ENCODE results near the gene IRF3.

Gene IRF3

DNA sequence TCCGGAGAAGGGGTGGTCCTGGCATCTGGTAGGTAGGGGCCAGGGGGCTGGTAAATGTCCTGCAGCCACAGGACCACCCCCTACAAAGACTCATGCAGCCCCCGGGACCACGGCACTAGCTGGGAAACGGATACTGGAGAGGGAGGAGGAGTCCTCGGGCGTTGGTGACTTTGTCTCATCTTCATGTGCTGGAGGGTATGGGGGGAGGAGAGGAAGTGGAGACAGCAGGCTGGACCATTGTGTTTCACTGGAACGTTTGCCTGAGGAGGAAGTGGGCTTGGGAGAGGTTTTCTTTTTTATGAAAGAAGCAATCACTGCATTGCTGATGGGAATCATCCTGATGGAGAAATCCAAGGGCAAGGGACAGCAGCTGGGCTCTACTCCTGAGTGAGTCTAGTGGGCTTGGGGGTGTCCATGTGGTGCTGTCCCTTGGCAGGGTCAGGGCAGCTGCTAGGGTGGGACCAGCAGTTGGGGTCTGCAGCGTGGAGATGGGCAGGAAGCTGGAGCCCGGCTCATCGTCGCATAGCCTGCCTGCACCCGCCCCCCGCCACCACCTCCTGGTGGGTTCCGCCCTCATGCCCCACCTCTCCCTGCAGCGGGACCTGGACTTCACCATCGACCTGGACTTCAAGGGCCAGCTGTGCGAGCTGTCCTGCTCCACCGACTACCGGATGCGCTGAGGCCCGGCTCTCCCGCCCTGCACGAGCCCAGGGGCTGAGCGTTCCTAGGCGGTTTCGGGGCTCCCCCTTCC lies 22.1 kb upstream of the IRF3 start:
- Histone ChIP-seq H3K27me3 (ENCODE audit: control insufficient read depth in 1 of 2, insufficient read depth in 1 of 2, low read length in 2 of 2) (no peaks in the 10 kb centered on the region), H3K79me1 (replicated peaks; ENCODE audit: low read length, poor library complexity, severe bottlenecking) (peaks cover 26% of the 10 kb centered on the region), H3K4me1 (ENCODE audit: control insufficient read depth, insufficient read depth, low read depth, low read length) (peaks cover 21% of the 10 kb centered on the region), H3K18ac (ENCODE audit: low read depth in 1 of 2, low read length in 2 of 2) (no peak overlapping the region), H3K27ac (ENCODE audit: low read length, poor library complexity, severe bottlenecking) (no peak overlapping the region), H3K14ac (ENCODE audit: low read length in 2 of 2) (no peak overlapping the region), H3K4me3 (ENCODE audit: insufficient read depth in 1 of 2, low read depth in 1 of 2, low read length in 2 of 2) (no peak overlapping the region), H2BK120ac (ENCODE audit: low read depth, low read length) (no peak overlapping the region), H3K9me3 (ENCODE audit: control insufficient read depth, low read length) (no peaks in the 10 kb centered on the region), H2BK5ac (ENCODE audit: low read depth, low read length, poor library complexity, severe bottlenecking) (no peak overlapping the region), H2BK12ac (ENCODE audit: low read length in 2 of 2) (no peak overlapping the region), H4K8ac (ENCODE audit: low read length) (no peak overlapping the region), H2BK15ac (ENCODE audit: low read depth, poor library complexity, severe bottlenecking) (no peak overlapping the region), H2AFZ (ENCODE audit: low read depth, low read length) (no peak overlapping the region), H3K36me3 (ENCODE audit: control insufficient read depth in 1 of 2, insufficient read depth in 2 of 2, low read depth in 1 of 2, low read length in 2 of 2) (peaks cover 43 to 59% of the 10 kb centered on the region in 2 experiments), H2AK5ac (ENCODE audit: low read length, severe bottlenecking) (no peak overlapping the region), H3K9ac (ENCODE audit: low read length) (no peak overlapping the region), H3K4ac (ENCODE audit: low read depth in 1 of 2, low read length in 2 of 2) (no peak overlapping the region), H3K23ac (ENCODE audit: low read length in 2 of 2) (no peak overlapping the region), H4K91ac (ENCODE audit: low read length) (no peak overlapping the region), H3K4me2 (ENCODE audit: low read length, poor library complexity, severe bottlenecking) (no peak overlapping the region)
- WGBS: 80% methylated on average over 20 of the region's 26 CpGs
- DNase-seq: no peak

DNA sequence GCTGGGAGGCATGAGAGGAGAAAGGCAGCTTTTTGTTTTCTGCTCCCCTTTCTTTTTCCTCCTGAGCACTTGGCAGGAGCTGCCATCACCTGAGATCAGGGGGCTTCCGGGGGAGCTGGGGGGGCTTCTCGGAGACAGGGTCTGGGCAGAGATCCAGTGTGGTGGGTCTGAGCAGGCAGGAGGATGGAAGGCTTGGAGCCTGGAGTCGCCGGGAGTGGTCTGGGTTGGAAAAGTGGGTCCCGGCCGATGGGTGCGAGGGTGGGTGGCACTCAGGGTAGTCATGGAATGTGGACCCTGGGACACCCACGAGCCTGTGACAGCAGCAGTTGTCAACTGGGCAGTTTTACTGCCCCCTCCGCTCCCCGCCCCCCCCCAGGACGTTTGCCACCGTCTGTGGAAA lies 21.5 kb upstream of the IRF3 start:
- H3K4me1 ChIP-seq (ENCODE audit: control insufficient read depth, insufficient read depth, low read depth, low read length): peaks cover 21% of the 10 kb centered on the region
- 92% methylated on average over 11 of the region's 12 CpGs for WGBS

DNA sequence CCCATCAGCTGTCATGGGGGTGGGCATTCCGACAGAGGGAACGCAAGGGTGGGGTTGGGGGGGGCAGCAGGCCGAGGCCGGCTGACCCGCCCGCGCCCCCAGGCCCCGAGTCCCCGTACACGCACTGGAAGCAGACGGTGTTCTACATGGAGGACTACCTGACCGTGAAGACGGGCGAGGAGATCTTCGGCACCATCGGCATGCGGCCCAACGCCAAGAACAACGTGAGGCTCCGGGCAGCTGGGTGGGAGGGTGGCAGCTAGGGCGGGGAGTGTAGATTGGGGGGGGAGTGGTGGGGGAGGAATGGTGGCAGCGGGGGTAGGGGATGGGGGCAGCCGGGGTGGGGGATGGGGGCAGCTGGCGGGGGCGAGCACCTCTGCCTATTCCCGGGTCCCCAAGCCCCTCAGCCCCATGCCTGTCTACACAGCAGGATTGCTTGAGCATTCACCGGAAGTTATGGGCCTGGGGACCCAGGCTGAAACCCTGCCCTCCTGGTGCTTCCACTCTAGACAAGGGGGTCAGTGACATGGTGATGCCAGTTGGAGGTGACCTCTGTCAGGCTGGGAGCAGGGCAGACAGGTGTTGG lies 20.9 kb upstream of the IRF3 start:
- Histone ChIP-seq H3K14ac (ENCODE audit: low read length in 2 of 2) (no peak overlapping the region), H2BK12ac (ENCODE audit: low read length in 2 of 2) (no peak overlapping the region), H3K9ac (ENCODE audit: low read length) (no peak overlapping the region), H3K79me1 (replicated peaks; ENCODE audit: low read length, poor library complexity, severe bottlenecking) (peaks cover 22% of the 10 kb centered on the region), H3K36me3 (ENCODE audit: control insufficient read depth in 1 of 2, insufficient read depth in 2 of 2, low read depth in 1 of 2, low read length in 2 of 2) (peaks cover 53 to 70% of the 10 kb centered on the region in 2 experiments), H3K4me1 (ENCODE audit: control insufficient read depth, insufficient read depth, low read depth, low read length) (peaks cover 21% of the 10 kb centered on the region), H3K27me3 (ENCODE audit: control insufficient read depth in 1 of 2, insufficient read depth in 1 of 2, low read length in 2 of 2) (no peaks in the 10 kb centered on the region), H3K23ac (ENCODE audit: low read length in 2 of 2) (no peak overlapping the region), H2BK15ac (ENCODE audit: low read depth, poor library complexity, severe bottlenecking) (no peak overlapping the region), H3K4me3 (ENCODE audit: insufficient read depth in 1 of 2, low read depth in 1 of 2, low read length in 2 of 2) (no peak overlapping the region), H3K4me2 (ENCODE audit: low read length, poor library complexity, severe bottlenecking) (no peak overlapping the region), H3K4ac (ENCODE audit: low read depth in 1 of 2, low read length in 2 of 2) (no peak overlapping the region), H3K18ac (ENCODE audit: low read depth in 1 of 2, low read length in 2 of 2) (no peak overlapping the region), H3K9me3 (ENCODE audit: control insufficient read depth, low read length) (no peaks in the 10 kb centered on the region), H2AFZ (ENCODE audit: low read depth, low read length) (no peak overlapping the region), H3K27ac (ENCODE audit: low read length, poor library complexity, severe bottlenecking) (no peak overlapping the region), H4K8ac (ENCODE audit: low read length) (no peak overlapping the region), H2BK5ac (ENCODE audit: low read depth, low read length, poor library complexity, severe bottlenecking) (no peak overlapping the region), H2AK5ac (ENCODE audit: low read length, severe bottlenecking) (no peak overlapping the region), H4K91ac (ENCODE audit: low read length) (no peak overlapping the region), H2BK120ac (ENCODE audit: low read depth, low read length) (no peak overlapping the region)
- DNase-seq: no peak
- 98% methylated on average over 13 of the region's 27 CpGs for WGBS

More for the DNA sequence above, 21.5 kb upstream of the IRF3 start:
- Histone ChIP-seq H2AK5ac (ENCODE audit: low read length, severe bottlenecking) (no peak overlapping the region), H3K14ac (ENCODE audit: low read length in 2 of 2) (no peak overlapping the region), H2AFZ (ENCODE audit: low read depth, low read length) (no peak overlapping the region), H3K18ac (ENCODE audit: low read depth in 1 of 2, low read length in 2 of 2) (no peak overlapping the region), H3K27ac (ENCODE audit: low read length, poor library complexity, severe bottlenecking) (no peak overlapping the region), H4K8ac (ENCODE audit: low read length) (no peak overlapping the region), H2BK12ac (ENCODE audit: low read length in 2 of 2) (no peak overlapping the region), H4K91ac (ENCODE audit: low read length) (no peak overlapping the region), H3K79me1 (replicated peaks; ENCODE audit: low read length, poor library complexity, severe bottlenecking) (peaks cover 23% of the 10 kb centered on the region), H3K4me2 (ENCODE audit: low read length, poor library complexity, severe bottlenecking) (no peak overlapping the region), H3K36me3 (ENCODE audit: control insufficient read depth in 1 of 2, insufficient read depth in 2 of 2, low read depth in 1 of 2, low read length in 2 of 2) (peaks cover 48 to 64% of the 10 kb centered on the region in 2 experiments), H3K9me3 (ENCODE audit: control insufficient read depth, low read length) (no peaks in the 10 kb centered on the region), H3K23ac (ENCODE audit: low read length in 2 of 2) (no peak overlapping the region), H2BK15ac (ENCODE audit: low read depth, poor library complexity, severe bottlenecking) (no peak overlapping the region), H2BK5ac (ENCODE audit: low read depth, low read length, poor library complexity, severe bottlenecking) (no peak overlapping the region), H3K9ac (ENCODE audit: low read length) (no peak overlapping the region), H3K4ac (ENCODE audit: low read depth in 1 of 2, low read length in 2 of 2) (no peak overlapping the region), H3K27me3 (ENCODE audit: control insufficient read depth in 1 of 2, insufficient read depth in 1 of 2, low read length in 2 of 2) (no peaks in the 10 kb centered on the region), H3K4me3 (ENCODE audit: insufficient read depth in 1 of 2, low read depth in 1 of 2, low read length in 2 of 2) (no peak overlapping the region), H2BK120ac (ENCODE audit: low read depth, low read length) (no peak overlapping the region)
- no peak for DNase-seq

DNA sequence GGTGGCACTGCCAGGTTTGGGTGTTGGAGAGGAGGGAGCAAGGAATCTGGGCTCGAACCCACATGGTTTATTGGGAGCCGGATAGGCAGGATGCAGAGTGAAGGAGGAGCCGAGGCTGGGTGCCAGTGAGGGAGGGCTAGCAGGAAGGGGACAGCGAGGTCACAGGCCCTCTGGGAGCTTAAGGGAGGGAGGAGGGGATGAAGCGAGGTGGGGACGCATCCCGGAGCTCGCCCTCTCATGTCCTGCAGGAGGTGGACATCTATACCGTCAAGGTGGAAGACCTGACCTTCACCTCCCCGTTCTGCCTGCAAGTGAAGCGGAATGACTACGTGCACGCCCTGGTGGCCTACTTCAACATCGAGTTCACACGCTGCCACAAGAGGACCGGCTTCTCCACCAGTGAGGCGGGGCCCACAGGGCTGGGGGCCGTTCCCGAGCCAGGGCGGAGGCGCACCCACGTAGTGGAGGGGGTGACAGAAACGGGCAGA lies 20.2 kb upstream of the IRF3 start:
- no peak overlapping the region for H3K27ac ChIP-seq (ENCODE audit: low read length, poor library complexity, severe bottlenecking)
- no peaks in the 10 kb centered on the region for H3K9me3 ChIP-seq (ENCODE audit: control insufficient read depth, low read length)
- DNase-seq: no peak
- H3K79me1 ChIP-seq (replicated peaks; ENCODE audit: low read length, poor library complexity, severe bottlenecking): peaks cover 22% of the 10 kb centered on the region
- H2AK5ac ChIP-seq (ENCODE audit: low read length, severe bottlenecking): no peak overlapping the region
- no peak overlapping the region for H2BK5ac ChIP-seq (ENCODE audit: low read depth, low read length, poor library complexity, severe bottlenecking)
- no peak overlapping the region for H3K23ac ChIP-seq (ENCODE audit: low read length in 2 of 2)
- H2BK120ac ChIP-seq (ENCODE audit: low read depth, low read length): no peak overlapping the region
- H4K8ac ChIP-seq (ENCODE audit: low read length): no peak overlapping the region
- no peak overlapping the region for H2AFZ ChIP-seq (ENCODE audit: low read depth, low read length)
- peaks cover 58 to 75% of the 10 kb centered on the region in 2 experiments for H3K36me3 ChIP-seq (ENCODE audit: control insufficient read depth in 1 of 2, insufficient read depth in 2 of 2, low read depth in 1 of 2, low read length in 2 of 2)
- WGBS: 94% methylated on average over 22 of the region's 23 CpGs
- H2BK15ac ChIP-seq (ENCODE audit: low read depth, poor library complexity, severe bottlenecking): no peak overlapping the region
- H3K4me1 ChIP-seq (ENCODE audit: control insufficient read depth, insufficient read depth, low read depth, low read length): peaks cover 20% of the 10 kb centered on the region
- H2BK12ac ChIP-seq (ENCODE audit: low read length in 2 of 2): no peak overlapping the region
- H3K27me3 ChIP-seq (ENCODE audit: control insufficient read depth in 1 of 2, insufficient read depth in 1 of 2, low read length in 2 of 2): no peaks in the 10 kb centered on the region
- H4K91ac ChIP-seq (ENCODE audit: low read length): no peak overlapping the region
- H3K9ac ChIP-seq (ENCODE audit: low read length): no peak overlapping the region
- H3K14ac ChIP-seq (ENCODE audit: low read length in 2 of 2): no peak overlapping the region
- no peak overlapping the region for H3K4me3 ChIP-seq (ENCODE audit: insufficient read depth in 1 of 2, low read depth in 1 of 2, low read length in 2 of 2)
- no peak overlapping the region for H3K4me2 ChIP-seq (ENCODE audit: low read length, poor library complexity, severe bottlenecking)
- H3K18ac ChIP-seq (ENCODE audit: low read depth in 1 of 2, low read length in 2 of 2): no peak overlapping the region
- no peak overlapping the region for H3K4ac ChIP-seq (ENCODE audit: low read depth in 1 of 2, low read length in 2 of 2)
